ENCODE data around the gene LIMCH1.

DNA sequence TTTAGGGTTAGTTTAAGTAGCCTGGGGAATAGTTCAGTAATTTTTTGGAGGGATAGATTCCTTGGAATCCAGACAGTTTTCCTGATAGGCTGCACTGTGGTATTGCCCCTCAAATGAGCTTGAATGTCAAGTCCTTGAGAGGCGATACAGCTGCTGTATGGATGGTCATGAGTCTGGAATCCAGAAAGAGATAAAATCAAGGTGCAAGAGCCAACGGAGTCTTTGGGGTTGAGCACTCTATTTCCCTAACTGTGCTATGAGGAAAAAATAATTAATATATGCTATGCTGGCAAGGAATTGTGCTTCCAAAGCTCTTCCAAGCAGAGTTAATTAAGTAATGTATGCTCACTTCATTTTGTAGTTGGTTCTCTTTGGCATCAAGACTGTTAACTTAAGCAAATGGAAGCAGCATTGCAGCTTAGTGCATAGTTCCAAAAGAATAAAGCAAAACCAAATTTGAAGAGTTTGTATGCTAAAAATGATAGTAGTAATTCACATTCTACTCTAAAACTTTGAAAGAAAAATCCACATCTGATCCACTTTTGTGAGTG is 48.8 kb downstream of the LIMCH1 start:
- TF ChIP-seq, protein P1, sequence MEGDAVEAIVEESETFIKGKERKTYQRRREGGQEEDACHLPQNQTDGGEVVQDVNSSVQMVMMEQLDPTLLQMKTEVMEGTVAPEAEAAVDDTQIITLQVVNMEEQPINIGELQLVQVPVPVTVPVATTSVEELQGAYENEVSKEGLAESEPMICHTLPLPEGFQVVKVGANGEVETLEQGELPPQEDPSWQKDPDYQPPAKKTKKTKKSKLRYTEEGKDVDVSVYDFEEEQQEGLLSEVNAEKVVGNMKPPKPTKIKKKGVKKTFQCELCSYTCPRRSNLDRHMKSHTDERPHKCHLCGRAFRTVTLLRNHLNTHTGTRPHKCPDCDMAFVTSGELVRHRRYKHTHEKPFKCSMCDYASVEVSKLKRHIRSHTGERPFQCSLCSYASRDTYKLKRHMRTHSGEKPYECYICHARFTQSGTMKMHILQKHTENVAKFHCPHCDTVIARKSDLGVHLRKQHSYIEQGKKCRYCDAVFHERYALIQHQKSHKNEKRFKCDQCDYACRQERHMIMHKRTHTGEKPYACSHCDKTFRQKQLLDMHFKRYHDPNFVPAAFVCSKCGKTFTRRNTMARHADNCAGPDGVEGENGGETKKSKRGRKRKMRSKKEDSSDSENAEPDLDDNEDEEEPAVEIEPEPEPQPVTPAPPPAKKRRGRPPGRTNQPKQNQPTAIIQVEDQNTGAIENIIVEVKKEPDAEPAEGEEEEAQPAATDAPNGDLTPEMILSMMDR (IDR thresholded peaks at IDR 0.05; ENCODE audit: low read depth, low read length, poor library complexity, severe bottlenecking), result no peak
- TF ChIP-seq EZH2phosphoT487 (IDR thresholded peaks at IDR 0.05; ENCODE audit: borderline replicate concordance, low read length), result no peak

Measured in DOHH2 (cell line).